ENCODE measurements around the gene MVB12B.

The MVB12B gene

DNA sequence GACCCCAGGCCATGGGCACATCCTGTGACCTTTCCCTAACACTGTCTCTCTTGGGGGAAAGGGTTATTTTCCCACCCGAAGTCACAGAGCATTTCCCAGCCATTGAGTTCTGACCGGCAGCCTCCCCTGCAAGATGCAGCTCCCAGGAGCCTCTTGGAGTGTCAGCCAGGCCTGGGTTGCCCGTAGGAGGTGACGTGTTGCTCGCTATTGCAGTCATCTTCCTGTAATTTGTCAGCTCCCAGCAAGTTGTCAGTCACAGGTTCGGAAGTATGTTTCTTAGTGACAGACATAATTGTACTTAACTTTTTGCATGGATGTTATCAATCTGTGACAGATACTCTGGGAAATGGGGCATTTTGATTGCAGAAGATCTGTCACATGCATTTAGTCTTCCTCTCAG is 74.5 kb downstream of the MVB12B start:
- H3K79me2 ChIP-seq (ENCODE audit: low read length) = no peaks in the 10 kb centered on the region
- H3K9ac ChIP-seq (ENCODE audit: low read length) = no peak overlapping the region
- H3K4me1 ChIP-seq (ENCODE audit: low read length) = peaks cover 23% of the 10 kb centered on the region
- H3K27ac ChIP-seq (ENCODE audit: low read length) = no peak overlapping the region
- TF ChIP-seq, protein P1, sequence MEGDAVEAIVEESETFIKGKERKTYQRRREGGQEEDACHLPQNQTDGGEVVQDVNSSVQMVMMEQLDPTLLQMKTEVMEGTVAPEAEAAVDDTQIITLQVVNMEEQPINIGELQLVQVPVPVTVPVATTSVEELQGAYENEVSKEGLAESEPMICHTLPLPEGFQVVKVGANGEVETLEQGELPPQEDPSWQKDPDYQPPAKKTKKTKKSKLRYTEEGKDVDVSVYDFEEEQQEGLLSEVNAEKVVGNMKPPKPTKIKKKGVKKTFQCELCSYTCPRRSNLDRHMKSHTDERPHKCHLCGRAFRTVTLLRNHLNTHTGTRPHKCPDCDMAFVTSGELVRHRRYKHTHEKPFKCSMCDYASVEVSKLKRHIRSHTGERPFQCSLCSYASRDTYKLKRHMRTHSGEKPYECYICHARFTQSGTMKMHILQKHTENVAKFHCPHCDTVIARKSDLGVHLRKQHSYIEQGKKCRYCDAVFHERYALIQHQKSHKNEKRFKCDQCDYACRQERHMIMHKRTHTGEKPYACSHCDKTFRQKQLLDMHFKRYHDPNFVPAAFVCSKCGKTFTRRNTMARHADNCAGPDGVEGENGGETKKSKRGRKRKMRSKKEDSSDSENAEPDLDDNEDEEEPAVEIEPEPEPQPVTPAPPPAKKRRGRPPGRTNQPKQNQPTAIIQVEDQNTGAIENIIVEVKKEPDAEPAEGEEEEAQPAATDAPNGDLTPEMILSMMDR (IDR thresholded peaks at IDR 0.05; ENCODE audit: low read depth, low read length) = no peak
- no peak for TF ChIP-seq EZH2phosphoT487 (IDR thresholded peaks at IDR 0.05; ENCODE audit: low read depth)
- H3K36me3 ChIP-seq (replicated peaks; ENCODE audit: low read depth, low read length) = no peaks in the 10 kb centered on the region
- no peak overlapping the region for H2AFZ ChIP-seq (ENCODE audit: low read depth, low read length)
- peaks cover 49% of the 10 kb centered on the region for H3K27me3 ChIP-seq (ENCODE audit: low read depth, low read length)
- no peak overlapping the region for H3K4me3 ChIP-seq (ENCODE audit: low read length)
- no peak overlapping the region for H3K4me2 ChIP-seq (ENCODE audit: low read length)
- H4K20me1 ChIP-seq (ENCODE audit: insufficient read depth, low read length) = peaks cover 10% of the 10 kb centered on the region; the same call in 1 of the 2 replicates
- no peaks in the 10 kb centered on the region for H3K9me3 ChIP-seq (ENCODE audit: insufficient read depth, low read length)

DNA sequence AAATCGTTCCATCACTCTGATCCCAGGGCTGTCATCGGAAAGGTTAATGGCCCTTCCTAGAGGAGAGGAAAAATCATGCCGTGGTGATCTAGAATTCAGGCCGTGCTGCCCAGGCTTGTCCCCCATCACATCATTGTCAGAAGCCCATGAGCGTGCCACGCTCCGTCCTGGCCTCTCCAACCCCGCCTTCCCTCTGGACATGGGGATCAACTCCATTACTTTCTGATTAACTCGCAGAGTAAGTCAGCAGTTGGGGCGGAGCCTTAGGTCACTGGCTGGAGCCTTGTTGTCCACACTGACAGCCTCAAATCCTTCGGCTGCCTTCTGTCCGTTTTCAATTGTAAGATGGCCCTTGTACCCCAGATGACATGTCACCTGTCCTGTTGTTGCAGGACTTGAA is 75.0 kb downstream of the MVB12B start:
- no peaks in the 10 kb centered on the region for H3K79me2 ChIP-seq (ENCODE audit: low read length)
- peaks cover 10% of the 10 kb centered on the region; the same call in 1 of the 2 replicates for H4K20me1 ChIP-seq (ENCODE audit: insufficient read depth, low read length)
- no peak overlapping the region for H3K27ac ChIP-seq (ENCODE audit: low read length)
- no peak for TF ChIP-seq EZH2phosphoT487 (IDR thresholded peaks at IDR 0.05; ENCODE audit: low read depth)
- TF ChIP-seq, protein P1 (IDR thresholded peaks at IDR 0.05; ENCODE audit: low read depth, low read length) = no peak
- H3K4me2 ChIP-seq (ENCODE audit: low read length) = no peak overlapping the region
- H2AFZ ChIP-seq (ENCODE audit: low read depth, low read length) = no peak overlapping the region
- no peaks in the 10 kb centered on the region for H3K36me3 ChIP-seq (replicated peaks; ENCODE audit: low read depth, low read length)
- H3K9me3 ChIP-seq (ENCODE audit: insufficient read depth, low read length) = no peaks in the 10 kb centered on the region
- H3K9ac ChIP-seq (ENCODE audit: low read length) = no peak overlapping the region
- H3K27me3 ChIP-seq (ENCODE audit: low read depth, low read length) = peaks cover 54% of the 10 kb centered on the region
- peaks cover 18% of the 10 kb centered on the region for H3K4me1 ChIP-seq (ENCODE audit: low read length)
- no peak overlapping the region for H3K4me3 ChIP-seq (ENCODE audit: low read length)

DNA sequence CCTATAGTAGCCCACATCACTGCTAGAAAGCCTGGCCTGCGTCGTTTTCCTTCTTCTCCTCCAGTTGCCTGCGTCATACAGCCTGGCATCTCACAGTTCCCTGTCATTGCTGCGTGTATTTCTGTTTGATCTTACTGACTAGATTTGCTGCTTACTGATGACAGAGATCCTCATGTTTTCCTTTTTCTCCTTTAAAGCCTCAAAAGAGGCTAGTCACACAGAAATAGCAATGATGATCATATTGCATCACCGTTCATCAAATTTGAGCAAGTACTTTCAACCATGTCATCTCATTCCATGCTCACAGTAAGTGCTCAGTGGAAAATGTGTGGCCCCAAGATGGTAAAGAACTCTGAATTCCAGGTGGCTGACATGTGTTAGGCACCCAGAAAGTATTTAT is 76.8 kb downstream of the MVB12B start:
- Histone ChIP-seq H3K4me3 (ENCODE audit: low read length) (no peak overlapping the region), H3K36me3 (replicated peaks; ENCODE audit: low read depth, low read length) (no peaks in the 10 kb centered on the region), H3K27ac (ENCODE audit: low read length) (no peak overlapping the region), H3K9me3 (ENCODE audit: insufficient read depth, low read length) (no peaks in the 10 kb centered on the region), H3K4me1 (ENCODE audit: low read length) (peaks cover under 1% of the 10 kb centered on the region; the same call in 1 of the 2 replicates), H3K79me2 (ENCODE audit: low read length) (no peaks in the 10 kb centered on the region), H3K4me2 (ENCODE audit: low read length) (no peak overlapping the region), H2AFZ (ENCODE audit: low read depth, low read length) (no peak overlapping the region), H3K9ac (ENCODE audit: low read length) (no peak overlapping the region), H4K20me1 (ENCODE audit: insufficient read depth, low read length) (peaks cover 6% of the 10 kb centered on the region; the same call in 1 of the 2 replicates), H3K27me3 (ENCODE audit: low read depth, low read length) (peaks cover 56% of the 10 kb centered on the region)
- no peak for TF ChIP-seq EZH2phosphoT487 (IDR thresholded peaks at IDR 0.05; ENCODE audit: low read depth)
- TF ChIP-seq, protein P1 (IDR thresholded peaks at IDR 0.05; ENCODE audit: low read depth, low read length) = no peak

DNA sequence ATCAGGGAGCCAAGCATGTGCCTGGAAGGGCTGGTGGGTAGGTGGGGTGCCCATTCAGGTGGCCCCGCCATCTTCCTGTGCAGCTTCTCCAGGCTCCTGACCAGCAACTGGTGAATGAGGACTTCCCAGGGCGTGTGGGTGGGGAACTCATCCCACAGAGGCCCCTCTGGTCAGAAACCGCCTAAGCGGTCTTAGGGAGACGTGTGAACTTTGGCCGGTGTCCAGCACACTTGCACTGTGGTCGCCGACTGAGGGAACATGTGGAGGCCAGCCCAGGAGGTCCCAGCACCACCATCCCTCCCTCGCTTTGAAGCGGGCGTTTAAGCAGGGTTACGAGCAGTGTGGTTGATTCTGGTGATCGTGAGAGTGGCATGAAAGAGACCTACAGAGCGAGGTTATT is 77.8 kb downstream of the MVB12B start:
- H3K36me3 ChIP-seq (replicated peaks; ENCODE audit: low read depth, low read length) = no peaks in the 10 kb centered on the region
- H3K27me3 ChIP-seq (ENCODE audit: low read depth, low read length) = peaks cover 50% of the 10 kb centered on the region

More for the DNA sequence above, 77.8 kb downstream of the MVB12B start:
- Histone ChIP-seq H3K79me2 (ENCODE audit: low read length) (no peaks in the 10 kb centered on the region), H3K9me3 (ENCODE audit: insufficient read depth, low read length) (no peaks in the 10 kb centered on the region), H3K4me1 (ENCODE audit: low read length) (no peaks in the 10 kb centered on the region), H3K4me3 (ENCODE audit: low read length) (no peak overlapping the region), H4K20me1 (ENCODE audit: insufficient read depth, low read length) (peaks cover 6% of the 10 kb centered on the region; the same call in 1 of the 2 replicates), H3K9ac (ENCODE audit: low read length) (no peak overlapping the region), H3K27ac (ENCODE audit: low read length) (no peak overlapping the region), H3K4me2 (ENCODE audit: low read length) (no peak overlapping the region), H2AFZ (ENCODE audit: low read depth, low read length) (no peak overlapping the region)
- TF ChIP-seq EZH2phosphoT487 (IDR thresholded peaks at IDR 0.05; ENCODE audit: low read depth) = no peak
- TF ChIP-seq, protein P1 (IDR thresholded peaks at IDR 0.05; ENCODE audit: low read depth, low read length) = no peak

All from OCI-LY3 (cell line).